Right cardiac atrium (tissue), 5 donors: ENCODE measurements around the gene NSD2. TPM values are rescaled to one million over a fixed set of nuclear protein-coding genes. Genes with fewer than 3 reads are reported as not detected.

Source experiments
- ATAC-seq, 2 donors: fragments of 200-7000 bp; cut with Tn5 transposase; one replicate each; pipeline versions ENCODE4 v1.8.0 to v1.9.1; 2020; ENCODE audit warnings: moderate library complexity in 2 of 2, mild to moderate bottlenecking in 1 of 2
- DNase-seq, 3 donors: peaks; one replicate each; pipeline ENCODE4 v3.0.0-alpha.2; 2020
- H3K27ac ChIP-seq: one replicate; pipeline ENCODE4 v1.5.1; 2013; ENCODE audit warnings: mild to moderate bottlenecking, low read length, control low read depth, moderate library complexity
- H3K27me3 ChIP-seq: one replicate; pipeline ENCODE4 v1.6.1; 2013; ENCODE audit not compliant: control insufficient read depth, insufficient read depth
- H3K4me1 ChIP-seq: one replicate; pipeline ENCODE4 v1.6.1; 2013; ENCODE audit warnings: low read length; ENCODE audit not compliant: control insufficient read depth, insufficient read depth
- H3K4me3 ChIP-seq: one replicate; pipeline ENCODE4 v1.5.1; 2013; ENCODE audit warnings: low read length, control low read depth
- H3K9me3 ChIP-seq: one replicate; pipeline ENCODE4 v1.6.1; 2013; ENCODE audit warnings: low read length; ENCODE audit not compliant: control insufficient read depth
- WGBS: extraction: QIAGEN DNeasy Blood & Tissue Kit; methylation state at CpG from one replicate; pipeline ENCODE4 v1.1.7; 2013; 5-methylcytosine and 5-hydroxymethylcytosine counted together
- intact Hi-C, 4 donors: fragments of 100-400 bp; cut with DNase I; formaldehyde crosslinking; loops; one replicate each; pipeline versions ENCODE4 v1.11.0 to v1.14.0; 2022 to 2023
- polyA plus RNA-seq: library from polyadenylated mRNA; stranded (reverse); fragments of 200-250 nt; gene quantifications from one replicate; pipeline ENCODE4 v1.2.3, GENCODE V29; 2013
- total RNA-seq, 4 donors: library from RNA; stranded (reverse); fragmentation: NEBNext Ultra II Directional; extraction: Animal tissue kit (Norgen Biotek cat#: 25700); gene quantifications; one replicate each; pipeline ENCODE4 v1.2.1, GENCODE V29; 2021
- donor health status: healthy with polysubstance abuse.
- donor health status: DM: no; HTN: yes; CAD: no.
- donor health status: DM: no; HTN: no; CAD: no.
- donor health status: DM: no; HTN: yes; CAD: no; lungs with severe emphysema.
- donor health status: DM: yes; HTN: yes; CAD: no.

Gene NSD2
- total and polyA plus RNA-seq, 5 donors: 10.8 to 52.0 (median 44.6) TPM

DNA sequence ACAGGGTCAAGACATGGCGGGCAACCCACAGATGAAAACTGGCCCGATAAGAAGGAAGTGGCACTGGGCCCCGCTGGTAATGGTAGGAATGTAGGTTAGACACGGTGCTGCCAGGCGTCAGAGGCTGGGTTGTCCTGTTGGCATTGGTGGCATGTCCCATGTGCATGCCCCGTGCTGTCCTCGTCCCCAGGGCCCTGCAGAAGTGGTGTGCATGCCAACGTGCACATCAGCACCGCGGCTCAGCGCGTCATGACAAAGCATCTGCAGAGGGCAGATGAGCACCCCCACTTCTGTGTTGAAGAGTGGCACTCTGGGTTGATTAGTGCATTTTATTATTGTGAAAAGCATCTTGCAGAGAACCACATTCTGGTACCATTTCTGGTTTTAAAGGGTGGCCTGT, 102.0 kb downstream of the NSD2 start:
- no peaks in the 10 kb centered on the region for H3K9me3 ChIP-seq
- no peak overlapping the region for H3K4me3 ChIP-seq
- intact Hi-C loops: no loop called here
- 93% methylated on average over 12 of the region's 12 CpGs for WGBS
- H3K4me1 ChIP-seq: no peaks in the 10 kb centered on the region
- H3K27ac ChIP-seq: no peak overlapping the region
- ATAC-seq (no peak), DNase-seq (no peak)
- no peaks in the 10 kb centered on the region for H3K27me3 ChIP-seq

DNA sequence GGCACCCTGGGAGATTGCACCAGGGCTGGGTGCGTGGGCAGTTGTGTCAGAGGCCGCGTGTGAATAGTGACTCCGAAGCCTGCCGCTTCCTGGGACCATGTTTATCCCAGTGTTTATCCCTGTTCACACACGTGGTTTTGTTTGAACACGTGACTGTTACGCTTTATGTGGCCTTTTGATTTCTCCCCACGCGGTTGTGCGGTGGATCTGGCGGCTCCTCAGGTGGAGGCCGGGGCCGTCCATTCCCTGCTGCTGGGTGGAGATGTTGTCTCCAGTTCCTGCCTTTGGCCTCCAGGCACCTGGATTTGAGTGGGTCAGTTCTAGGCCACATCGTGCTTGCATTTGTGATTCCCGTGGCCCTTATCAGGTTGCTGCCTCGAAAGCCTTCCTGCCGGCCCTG, 102.5 kb downstream of the NSD2 start:
- no peaks in the 10 kb centered on the region for H3K4me1 ChIP-seq
- no peaks in the 10 kb centered on the region for H3K27me3 ChIP-seq
- H3K4me3 ChIP-seq: no peak overlapping the region
- intact Hi-C loops: no loop called here
- H3K27ac ChIP-seq: no peak overlapping the region
- WGBS: 88% methylated on average over 18 of the region's 18 CpGs
- ATAC-seq (no peak), DNase-seq (no peak)
- no peaks in the 10 kb centered on the region for H3K9me3 ChIP-seq

DNA sequence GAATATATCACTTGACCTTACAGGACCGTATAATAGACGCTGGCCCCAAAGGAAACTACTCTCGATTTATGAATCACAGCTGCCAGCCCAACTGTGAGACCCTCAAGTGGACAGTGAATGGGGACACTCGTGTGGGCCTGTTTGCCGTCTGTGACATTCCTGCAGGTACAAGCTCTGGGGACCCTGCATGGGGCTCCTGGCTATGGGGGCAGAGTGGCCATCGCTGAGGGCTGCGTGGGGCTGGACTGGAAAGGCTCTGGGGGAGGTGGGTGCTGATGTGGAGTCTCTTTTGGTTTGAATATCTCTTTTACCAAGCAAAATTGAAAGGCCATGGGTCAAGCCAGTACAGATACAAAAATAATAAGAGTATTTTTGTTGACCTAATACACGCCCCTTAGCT, 103.6 kb downstream of the NSD2 start:
- H3K4me3 ChIP-seq: no peak overlapping the region
- H3K27ac ChIP-seq: no peak overlapping the region
- no peak for DNase-seq
- no peaks in the 10 kb centered on the region for H3K4me1 ChIP-seq
- H3K27me3 ChIP-seq: no peaks in the 10 kb centered on the region
- no peak for ATAC-seq
- intact Hi-C loops: no loop called here
- H3K9me3 ChIP-seq: no peaks in the 10 kb centered on the region
- WGBS: 93% methylated on average over 8 of the region's 8 CpGs

DNA sequence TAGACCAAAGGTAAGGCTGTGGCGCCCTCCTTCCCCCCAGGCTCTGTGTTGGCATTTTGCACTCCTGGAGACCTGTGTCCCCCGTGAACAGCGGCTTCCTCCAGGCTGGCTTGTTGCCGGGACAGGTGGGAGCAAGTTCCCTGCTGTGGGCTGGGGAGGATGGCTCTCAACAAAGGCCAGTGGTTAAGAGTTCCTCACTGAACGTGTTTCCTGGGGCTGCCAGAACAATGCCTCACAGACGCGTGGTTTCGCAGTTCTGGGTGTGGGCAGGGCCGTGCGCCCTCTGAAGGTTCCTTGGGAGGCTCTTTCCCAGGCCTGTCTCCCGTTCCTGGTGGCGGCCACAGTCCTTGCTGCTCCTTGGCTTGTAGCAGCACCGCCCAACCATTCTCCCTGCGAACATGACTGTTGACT, 104.2 kb downstream of the NSD2 start:
- 93% methylated on average over 14 of the region's 14 CpGs for WGBS
- DNase-seq: no peak
- H3K27ac ChIP-seq: no peak overlapping the region
- no peaks in the 10 kb centered on the region for H3K4me1 ChIP-seq
- ATAC-seq: no peak
- H3K9me3 ChIP-seq: no peaks in the 10 kb centered on the region
- no peaks in the 10 kb centered on the region for H3K27me3 ChIP-seq
- intact Hi-C loops: no loop called here
- no peak overlapping the region for H3K4me3 ChIP-seq

DNA sequence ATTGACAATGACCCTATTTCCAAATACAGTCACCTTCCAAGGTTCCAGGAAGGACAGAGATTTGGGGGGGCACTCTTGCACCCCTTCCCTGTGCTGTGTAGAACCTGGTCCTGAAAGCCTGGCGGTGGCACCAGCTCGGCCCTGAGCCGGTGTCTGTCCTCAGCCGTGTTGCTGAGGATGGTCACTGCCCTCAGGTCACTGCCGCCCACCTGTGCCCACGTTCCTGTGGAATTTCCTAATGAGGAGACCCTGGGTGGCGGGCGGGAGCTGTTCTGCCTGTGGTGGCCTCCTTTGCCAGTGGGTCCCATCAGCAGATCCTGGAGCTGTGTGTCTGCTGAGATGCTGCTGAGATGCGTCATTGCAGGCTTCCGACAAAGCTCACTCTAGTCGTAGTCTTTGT, 104.7 kb downstream of the NSD2 start:
- H3K9me3 ChIP-seq: no peaks in the 10 kb centered on the region
- no peak overlapping the region for H3K4me3 ChIP-seq
- DNase-seq: no peak
- no peaks in the 10 kb centered on the region for H3K27me3 ChIP-seq
- ATAC-seq: no peak
- no peaks in the 10 kb centered on the region for H3K4me1 ChIP-seq
- intact Hi-C loops: no loop called here
- no peak overlapping the region for H3K27ac ChIP-seq
- WGBS: 96% methylated on average over 11 of the region's 11 CpGs

DNA sequence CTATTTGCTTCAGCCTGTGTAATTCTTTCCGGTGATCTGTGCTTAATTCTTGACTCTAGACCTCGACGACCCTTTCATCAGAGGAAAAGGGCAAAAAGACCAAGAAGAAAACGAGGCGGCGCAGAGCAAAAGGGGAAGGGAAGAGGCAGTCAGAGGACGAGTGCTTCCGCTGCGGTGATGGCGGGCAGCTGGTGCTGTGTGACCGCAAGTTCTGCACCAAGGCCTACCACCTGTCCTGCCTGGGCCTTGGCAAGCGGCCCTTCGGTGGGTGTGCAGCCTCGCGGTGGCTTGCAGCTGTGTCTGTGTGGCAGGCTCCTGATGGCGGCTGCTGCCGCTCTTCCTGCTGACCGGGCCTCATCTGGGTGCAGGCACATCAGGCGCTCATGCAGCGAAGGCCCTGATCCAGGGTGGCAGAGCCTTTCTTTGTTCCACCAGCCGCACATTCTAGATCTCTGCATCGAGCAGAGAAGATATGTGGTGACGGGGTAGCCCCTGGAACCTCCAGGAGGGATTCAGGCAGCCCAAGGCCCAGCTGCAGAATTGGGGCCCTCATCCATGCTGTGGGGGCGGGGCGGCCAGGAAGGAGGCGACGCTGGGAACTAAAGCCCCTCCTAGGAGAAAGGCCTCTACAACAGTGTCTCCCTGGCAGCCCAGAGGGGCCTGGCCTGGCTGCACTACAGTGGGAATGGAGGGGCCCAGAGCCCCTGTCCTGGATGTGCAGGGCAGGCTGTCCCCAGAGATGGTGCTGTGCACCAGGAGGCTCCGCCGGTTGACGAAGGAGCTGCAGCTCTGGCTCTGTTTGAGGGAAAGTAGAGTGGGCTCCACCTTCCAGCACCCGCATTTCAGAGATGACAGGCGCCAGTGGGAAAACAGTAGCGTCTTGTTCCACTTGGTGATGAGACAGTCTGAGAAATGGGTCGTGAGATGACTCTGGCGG, 105.5 kb downstream of the NSD2 start:
- Histone ChIP-seq H3K9me3 (no peaks in the 10 kb centered on the region), H3K4me3 (no peak overlapping the region), H3K4me1 (no peaks in the 10 kb centered on the region), H3K27ac (no peak overlapping the region), H3K27me3 (no peaks in the 10 kb centered on the region)
- DNase-seq (no peak), ATAC-seq (no peak)
- intact Hi-C loops: no loop called here
- WGBS: 96% methylated on average over 35 of the region's 35 CpGs

DNA sequence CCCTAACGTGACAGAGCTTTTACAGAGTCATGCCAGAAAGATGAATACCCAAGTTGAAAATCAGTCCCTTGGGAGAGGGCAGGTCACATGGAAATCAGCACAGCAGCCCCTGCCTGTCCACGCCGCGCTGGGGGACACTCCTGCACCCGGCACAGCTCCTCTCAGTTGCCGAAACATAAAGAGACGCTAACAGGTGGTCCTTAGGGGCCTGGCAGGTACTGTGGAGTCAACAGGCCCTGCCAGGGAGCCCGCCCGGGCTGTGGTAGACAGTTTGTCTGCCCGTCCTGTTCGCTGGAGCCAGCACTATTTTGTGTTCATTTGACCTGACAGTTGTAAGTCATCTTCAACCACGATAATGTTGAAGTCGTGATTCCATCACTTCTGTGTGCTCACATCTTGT, 107.0 kb downstream of the NSD2 start:
- intact Hi-C loops: no loop called here
- no peak overlapping the region for H3K27ac ChIP-seq
- no peaks in the 10 kb centered on the region for H3K27me3 ChIP-seq
- ATAC-seq: no peak
- no peaks in the 10 kb centered on the region for H3K4me1 ChIP-seq
- no peak overlapping the region for H3K4me3 ChIP-seq
- DNase-seq: no peak
- WGBS: 94% methylated on average over 13 of the region's 13 CpGs
- H3K9me3 ChIP-seq: no peaks in the 10 kb centered on the region

DNA sequence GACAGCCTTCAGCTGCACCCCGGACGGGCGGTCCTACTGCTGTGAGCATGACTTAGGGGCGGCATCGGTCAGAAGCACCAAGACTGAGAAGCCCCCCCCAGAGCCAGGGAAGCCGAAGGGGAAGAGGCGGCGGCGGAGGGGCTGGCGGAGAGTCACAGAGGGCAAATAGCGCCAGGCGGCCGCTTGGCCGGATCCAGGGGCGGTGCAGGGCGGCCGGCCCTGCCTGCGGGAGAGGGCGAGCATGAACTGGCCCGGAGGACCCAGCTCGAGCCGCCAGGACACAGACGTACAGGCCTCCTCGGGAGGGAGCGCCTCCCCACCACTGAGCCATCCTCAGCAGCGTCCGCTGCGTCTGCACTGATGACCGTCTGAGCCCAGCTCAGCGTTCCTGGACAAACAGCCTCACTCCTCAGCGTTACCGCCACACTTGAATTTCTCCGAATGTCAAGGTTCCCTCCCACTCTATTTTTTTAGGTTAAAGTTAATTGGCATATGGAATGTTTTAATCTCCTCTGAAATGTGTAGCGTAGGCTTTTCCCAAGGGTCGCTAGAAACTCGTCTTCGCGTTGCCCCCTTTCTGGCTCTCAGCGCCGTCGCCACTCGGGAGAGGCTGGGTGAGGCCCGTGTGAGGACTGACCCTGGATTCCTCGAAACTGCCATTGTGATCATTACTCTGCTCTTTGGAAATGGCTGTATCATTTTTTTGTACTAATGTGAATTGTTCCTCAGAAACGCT, 107.7 kb downstream of the NSD2 start:
- no peak overlapping the region for H3K4me3 ChIP-seq
- no peaks in the 10 kb centered on the region for H3K4me1 ChIP-seq
- 91% methylated on average over 45 of the region's 45 CpGs for WGBS
- no peaks in the 10 kb centered on the region for H3K9me3 ChIP-seq
- H3K27ac ChIP-seq: no peak overlapping the region
- H3K27me3 ChIP-seq: no peaks in the 10 kb centered on the region
- ATAC-seq (no peak), DNase-seq (no peak)
- intact Hi-C loops: no loop called here

DNA sequence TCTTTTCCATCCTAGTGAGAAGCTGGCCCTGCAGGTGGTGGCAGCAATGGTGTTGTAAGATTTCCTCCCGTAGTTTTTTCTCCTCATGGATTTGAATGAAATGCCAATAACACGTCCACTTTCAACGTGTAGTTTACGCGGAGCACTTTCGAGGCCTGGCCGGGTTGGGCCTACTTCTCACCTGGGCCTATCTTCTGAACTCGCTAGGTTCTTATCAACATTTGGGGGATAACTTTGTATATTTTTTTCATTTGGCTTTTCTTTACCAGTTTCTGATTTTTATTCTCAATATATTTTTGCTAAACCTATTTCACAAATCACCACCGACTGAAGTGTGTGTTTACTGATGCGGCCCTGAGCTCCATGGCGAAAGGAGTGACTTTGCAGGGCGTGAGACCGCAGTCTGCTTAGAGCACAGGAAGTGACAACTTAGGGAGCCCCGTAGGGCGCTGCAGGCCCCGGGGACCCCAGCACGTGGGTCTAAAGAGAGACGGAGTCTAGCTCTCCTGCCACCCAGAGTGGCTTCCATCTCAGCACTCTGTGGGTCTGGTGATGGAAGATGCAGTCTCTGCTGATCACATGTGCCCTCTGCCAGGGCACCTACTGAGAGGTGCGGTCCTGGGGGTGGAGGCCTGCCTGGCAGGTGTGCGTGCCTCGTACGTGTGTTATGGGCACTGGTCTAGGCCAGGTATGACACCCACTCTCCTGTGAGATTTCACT, 108.4 kb downstream of the NSD2 start:
- DNase-seq (no peak), ATAC-seq (no peak)
- H3K4me3 ChIP-seq: no peak overlapping the region
- H3K4me1 ChIP-seq: no peaks in the 10 kb centered on the region
- 85% methylated on average over 22 of the region's 22 CpGs for WGBS
- H3K27ac ChIP-seq: no peak overlapping the region
- H3K9me3 ChIP-seq: no peaks in the 10 kb centered on the region
- intact Hi-C loops: no loop called here
- H3K27me3 ChIP-seq: no peaks in the 10 kb centered on the region

DNA sequence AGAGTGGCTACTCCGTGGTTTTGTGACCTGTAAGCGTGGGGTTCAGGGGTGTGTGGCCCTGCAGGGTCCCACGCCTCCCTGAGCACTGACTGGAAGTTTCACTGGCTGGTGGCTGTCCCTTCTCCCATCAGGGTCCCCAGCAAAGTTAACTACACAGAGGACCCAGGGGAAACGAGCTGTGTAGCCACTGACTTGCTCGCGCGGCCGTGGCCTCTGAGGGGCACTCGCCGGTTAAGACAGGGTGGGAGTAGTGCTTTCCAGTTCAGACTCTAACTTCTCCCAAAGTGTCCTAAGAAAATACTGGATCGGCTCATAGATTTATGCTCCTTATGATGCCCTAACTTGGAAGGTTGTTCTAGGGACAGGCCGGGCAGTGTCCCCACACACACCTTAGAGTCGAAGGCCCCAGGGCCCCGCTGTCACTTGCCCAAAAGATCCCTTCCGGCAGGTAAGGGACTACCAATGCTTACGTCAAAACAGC, 109.4 kb downstream of the NSD2 start:
- no peaks in the 10 kb centered on the region for H3K27me3 ChIP-seq
- no peak overlapping the region for H3K27ac ChIP-seq
- intact Hi-C loops: no loop called here
- no peak for ATAC-seq
- H3K9me3 ChIP-seq: no peaks in the 10 kb centered on the region
- no peak overlapping the region for H3K4me3 ChIP-seq
- no peak for DNase-seq
- H3K4me1 ChIP-seq: no peaks in the 10 kb centered on the region
- WGBS: 94% methylated on average over 16 of the region's 16 CpGs
